ENCODE results near the gene LY6G6D.

LY6G6D gene

GRCh38 chr6:31737315-31737990, 22.3 kb downstream of the LY6G6D start:
- no peak for DNase-seq

GRCh38 chr6:31737991-31738979, 23.1 kb downstream of the LY6G6D start:
- DNase-seq = peak; percentile 75

GRCh38 chr6:31739639-31740396, 24.7 kb downstream of the LY6G6D start, which contains the start of gene MSH5:
TSS of gene MSH5 (plus strand) at chr6:31740005. CDS start at chr6:31740467, 462 bp downstream.
- peak; percentile 99 for DNase-seq

- DNase-seq = no peak
Observed at GRCh38 chr6:31740397-31741223, 25.5 kb downstream of the LY6G6D start.

GRCh38 chr6:31741815-31742214, 26.7 kb downstream of the LY6G6D start:
- DNase-seq = no peak

GRCh38 chr6:31742894-31743293, 27.7 kb downstream of the LY6G6D start:
- DNase-seq = no peak

GRCh38 chr6:31744422-31744821, 29.3 kb downstream of the LY6G6D start:
- DNase-seq = no peak

GRCh38 chr6:31749301-31750036, 34.3 kb downstream of the LY6G6D start:
- no peak for DNase-seq

GRCh38 chr6:31750411-31751022, 35.4 kb downstream of the LY6G6D start:
- no peak for DNase-seq

- DNase-seq = no peak
Observed at GRCh38 chr6:31752739-31753319, 37.7 kb downstream of the LY6G6D start.

- DNase-seq = no peak
Observed at GRCh38 chr6:31758281-31758680, 43.1 kb downstream of the LY6G6D start.

- no peak for DNase-seq
Observed at GRCh38 chr6:31760790-31761189, 45.6 kb downstream of the LY6G6D start.

- no peak for DNase-seq
Observed at GRCh38 chr6:31761343-31761742, 46.2 kb downstream of the LY6G6D start.

- no peak for DNase-seq
Observed at GRCh38 chr6:31762356-31762755, 47.2 kb downstream of the LY6G6D start, which contains the start of gene SAPCD1. TSS of gene SAPCD1 (plus strand) at chr6:31762656. CDS start at chr6:31763055, 399 bp downstream.

GRCh38 chr6:31762878-31763618, 47.9 kb downstream of the LY6G6D start:
- no peak for DNase-seq

- no peak for DNase-seq
Observed at GRCh38 chr6:31763619-31763940, 48.4 kb downstream of the LY6G6D start.

GRCh38 chr6:31764198-31764597, 49.0 kb downstream of the LY6G6D start:
- DNase-seq = no peak

- no peak for DNase-seq
Observed at GRCh38 chr6:31765559-31765909, 50.4 kb downstream of the LY6G6D start.

- no peak for DNase-seq
Observed at GRCh38 chr6:31765910-31766794, 51.0 kb downstream of the LY6G6D start.
